HEK293T (cell line): ENCODE results near the gene FAM222B.

ENCODE experiments used
- ARNT ChIP-seq: fragments of 450-650 bp; IDR thresholded peaks from 2 replicates; pipeline ENCODE4 v1.6.1; 2017; ENCODE audit warnings: mild to moderate bottlenecking
- BHLHE40 ChIP-seq: fragments of 450-650 bp; IDR thresholded peaks from 2 replicates; pipeline ENCODE4 v1.6.1; 2016; ENCODE audit warnings: mild to moderate bottlenecking, moderate library complexity, borderline replicate concordance
- ELF4 ChIP-seq: fragments of 450-650 bp; IDR thresholded peaks from 2 replicates; pipeline ENCODE4 v1.6.1; 2017; ENCODE audit warnings: antibody characterized with exemption
- FOXA1 ChIP-seq: fragments of 450-650 bp; IDR thresholded peaks from 2 replicates; pipeline ENCODE4 v1.6.1; 2016; ENCODE audit warnings: mild to moderate bottlenecking
- FOXK2 ChIP-seq: fragments of 450-650 bp; IDR thresholded peaks from 2 replicates; pipeline ENCODE4 v1.6.1; 2016; ENCODE audit warnings: mild to moderate bottlenecking
- FOXM1 ChIP-seq: fragments of 450-650 bp; IDR thresholded peaks from 2 replicates; pipeline ENCODE4 v1.6.1; 2017; ENCODE audit warnings: mild to moderate bottlenecking, borderline replicate concordance
- HDGF ChIP-seq: fragments of 450-650 bp; IDR thresholded peaks from 2 replicates; pipeline ENCODE4 v1.6.1; 2017; ENCODE audit warnings: antibody characterized with exemption, borderline replicate concordance
- L3MBTL2 ChIP-seq: fragments of 450-650 bp; conservative IDR thresholded peaks from 2 replicates; pipeline ENCODE4 v1.6.1; 2016; ENCODE audit warnings: mild to moderate bottlenecking
- NFRKB ChIP-seq: fragments of 450-650 bp; IDR thresholded peaks from 2 replicates; pipeline ENCODE4 v1.6.1; 2016; ENCODE audit warnings: mild to moderate bottlenecking, moderate library complexity
- SP1 ChIP-seq: fragments of 450-650 bp; IDR thresholded peaks from 2 replicates; pipeline ENCODE4 v1.6.1; 2017
- SUZ12 ChIP-seq: fragments of 450-650 bp; IDR thresholded peaks from 2 replicates; pipeline ENCODE4 v1.6.1; 2016; ENCODE audit warnings: mild to moderate bottlenecking
- TARDBP ChIP-seq: fragments of 450-650 bp; IDR thresholded peaks from 2 replicates; pipeline ENCODE4 v1.6.1; 2016
- ZNF384 ChIP-seq: fragments of 450-650 bp; IDR thresholded peaks from 2 replicates; pipeline ENCODE4 v1.6.1; 2016
- TF ChIP-seq, protein P1 (sequence below): fragments of 450-650 bp; IDR thresholded peaks from 2 replicates; pipeline ENCODE4 v1.6.1; 2016

DNA sequence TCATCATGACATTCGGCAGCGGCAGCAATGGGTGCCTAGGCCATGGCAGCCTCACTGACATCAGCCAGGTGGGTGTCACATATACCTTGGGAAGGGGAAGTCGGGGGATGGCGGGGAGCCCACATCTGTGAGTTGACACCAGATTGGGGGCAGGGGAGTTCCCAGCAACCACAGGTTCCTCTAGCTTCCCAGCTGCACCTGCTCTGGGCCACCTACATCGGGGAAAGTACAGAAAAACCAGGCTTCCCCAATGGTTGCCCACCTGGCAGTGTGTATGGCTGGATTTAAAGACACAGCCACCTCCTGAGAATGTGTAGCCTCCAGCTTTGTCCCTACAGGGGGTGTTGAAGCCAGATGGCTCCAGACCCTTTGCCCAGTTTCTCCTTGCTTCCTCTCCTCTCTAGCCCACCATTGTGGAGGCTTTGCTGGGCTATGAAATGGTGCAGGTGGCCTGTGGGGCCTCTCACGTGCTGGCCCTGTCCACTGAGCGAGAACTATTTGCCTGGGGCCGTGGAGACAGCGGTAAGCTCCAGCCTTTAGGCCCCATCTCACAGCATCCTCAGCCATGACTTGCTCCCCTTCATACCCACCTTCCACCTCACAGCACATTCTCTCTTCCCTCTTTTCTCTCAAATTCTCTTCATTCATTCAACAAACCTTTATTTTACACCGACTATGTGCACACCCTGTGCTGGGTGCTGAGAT, 103.8 kb downstream of the FAM222B start:
- TF ChIP-seq SP1 (no peak), ARNT (no peak), HDGF (no peak), FOXK2 (no peak), FOXM1 (no peak), SUZ12 (no peak), TARDBP (no peak), NFRKB (no peak), FOXA1 (no peak), ELF4 (no peak), L3MBTL2 (no peak), BHLHE40 (no peak), ZNF384 (no peak)
- TF ChIP-seq, protein P1, sequence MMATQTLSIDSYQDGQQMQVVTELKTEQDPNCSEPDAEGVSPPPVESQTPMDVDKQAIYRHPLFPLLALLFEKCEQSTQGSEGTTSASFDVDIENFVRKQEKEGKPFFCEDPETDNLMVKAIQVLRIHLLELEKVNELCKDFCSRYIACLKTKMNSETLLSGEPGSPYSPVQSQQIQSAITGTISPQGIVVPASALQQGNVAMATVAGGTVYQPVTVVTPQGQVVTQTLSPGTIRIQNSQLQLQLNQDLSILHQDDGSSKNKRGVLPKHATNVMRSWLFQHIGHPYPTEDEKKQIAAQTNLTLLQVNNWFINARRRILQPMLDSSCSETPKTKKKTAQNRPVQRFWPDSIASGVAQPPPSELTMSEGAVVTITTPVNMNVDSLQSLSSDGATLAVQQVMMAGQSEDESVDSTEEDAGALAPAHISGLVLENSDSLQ = no peak
